ENCODE results near the gene XIRP1.

The XIRP1 gene

GRCh38 chr3:39166134-39166710, 26.2 kb downstream of the XIRP1 start:
- peak; percentile 92 for DNase-seq (ENCODE audit: low read depth)
- no peak overlapping the region for H3K4me3 ChIP-seq (ENCODE audit: low read length)
- TF ChIP-seq CTCF (IDR thresholded peaks at IDR 0.05; ENCODE audit: insufficient read depth, low read depth, low read length, missing control alignments), result no peak

- TF ChIP-seq CTCF (IDR thresholded peaks at IDR 0.05; ENCODE audit: insufficient read depth, low read depth, low read length, missing control alignments), result no peak
- no peak for DNase-seq (ENCODE audit: low read depth)
- H3K4me3 ChIP-seq (ENCODE audit: low read length), result no peak overlapping the region
These were observed 26.9 kb downstream of the XIRP1 start for GRCh38 chr3:39165518-39165917.

GRCh38 chr3:39164414-39164813, 28.0 kb downstream of the XIRP1 start:
- no peak for DNase-seq (ENCODE audit: low read depth)
- no peak for TF ChIP-seq CTCF (IDR thresholded peaks at IDR 0.05; ENCODE audit: insufficient read depth, low read depth, low read length, missing control alignments)
- no peak overlapping the region for H3K4me3 ChIP-seq (ENCODE audit: low read length)

GRCh38 chr3:39158148-39158715, 34.2 kb downstream of the XIRP1 start:
- H3K4me3 ChIP-seq (ENCODE audit: low read length), result no peak overlapping the region
- DNase-seq (ENCODE audit: low read depth), result no peak
- TF ChIP-seq CTCF (IDR thresholded peaks at IDR 0.05; ENCODE audit: insufficient read depth, low read depth, low read length, missing control alignments), result no peak

- DNase-seq (ENCODE audit: low read depth), result no peak
- no peak overlapping the region for H3K4me3 ChIP-seq (ENCODE audit: low read length)
- TF ChIP-seq CTCF (IDR thresholded peaks at IDR 0.05; ENCODE audit: insufficient read depth, low read depth, low read length, missing control alignments), result no peak
These were observed 35.0 kb downstream of the XIRP1 start for GRCh38 chr3:39157359-39157758.

- H3K4me3 ChIP-seq (ENCODE audit: low read length), result no peak overlapping the region
- DNase-seq (ENCODE audit: low read depth), result no peak
- TF ChIP-seq CTCF (IDR thresholded peaks at IDR 0.05; ENCODE audit: insufficient read depth, low read depth, low read length, missing control alignments), result no peak
These were observed 36.0 kb downstream of the XIRP1 start for GRCh38 chr3:39156421-39156820.
